Limb (tissue), 2 donors: Measurements from ENCODE around the gene PKIB.

Source experiments
- DNase-seq, 2 donors: peaks; one replicate each; pipeline ENCODE4 v3.0.0-alpha.2; 2016; ENCODE audit errors: extremely low spot score in 2 of 2

PKIB gene

DNA sequence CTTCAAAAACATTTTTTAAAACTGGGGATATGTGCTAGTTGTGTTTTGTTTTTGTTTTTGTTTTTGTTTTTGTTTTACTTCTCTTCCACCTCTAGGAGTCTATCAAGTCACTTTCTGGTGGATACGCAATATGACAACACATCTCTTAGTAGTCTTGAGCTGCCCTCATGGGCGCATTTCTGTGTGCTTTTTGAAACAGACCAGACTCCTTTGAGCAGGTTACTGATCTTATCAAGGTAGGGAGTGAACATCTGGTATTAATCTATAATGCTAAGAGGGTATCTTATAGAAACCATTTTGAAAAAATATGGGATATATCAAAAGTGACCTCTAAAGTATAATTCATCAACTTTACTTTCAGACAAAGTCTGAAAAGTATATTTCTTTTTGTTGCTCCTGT is 56.2 kb downstream of the PKIB start:
- DNase-seq, result no peak

DNA sequence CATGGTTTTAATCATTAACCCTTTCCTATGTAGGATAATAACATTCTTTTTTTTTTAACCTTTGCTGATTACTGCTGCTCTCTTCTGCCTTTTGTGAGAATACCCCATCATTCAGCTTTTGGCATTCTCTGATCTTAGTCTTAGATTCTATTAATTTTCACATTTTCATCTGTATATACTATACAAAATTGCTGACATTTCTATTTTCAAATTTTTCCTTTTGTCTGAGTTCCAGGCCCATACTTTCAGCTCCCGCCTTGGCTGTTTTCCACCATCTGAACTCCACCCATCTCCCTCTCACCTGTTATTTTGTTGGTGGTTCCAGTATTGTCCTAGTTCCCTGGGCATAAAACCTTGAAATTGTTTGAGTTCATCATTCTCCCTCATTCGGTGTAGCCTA is 59.2 kb downstream of the PKIB start:
- DNase-seq, result no peak

DNA sequence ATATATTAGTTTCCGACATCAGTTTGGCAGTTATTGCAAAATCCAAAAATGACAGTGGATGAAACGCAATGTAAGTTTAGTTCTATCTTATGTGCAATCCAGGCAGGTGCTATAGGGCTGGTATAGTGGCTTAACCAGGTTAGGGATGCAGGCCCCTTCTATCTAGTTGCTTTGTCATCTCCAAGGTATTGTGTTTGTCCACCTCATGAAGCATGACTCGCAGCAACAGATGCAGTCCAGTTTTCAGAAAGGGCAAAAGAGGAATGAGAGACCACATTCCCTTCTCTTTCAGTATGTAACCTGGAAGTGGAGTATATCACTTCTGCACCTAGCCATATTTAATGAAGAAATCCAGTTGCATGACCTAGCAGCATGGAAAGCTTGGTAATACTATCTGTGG is 59.7 kb downstream of the PKIB start:
- DNase-seq, result no peak

DNA sequence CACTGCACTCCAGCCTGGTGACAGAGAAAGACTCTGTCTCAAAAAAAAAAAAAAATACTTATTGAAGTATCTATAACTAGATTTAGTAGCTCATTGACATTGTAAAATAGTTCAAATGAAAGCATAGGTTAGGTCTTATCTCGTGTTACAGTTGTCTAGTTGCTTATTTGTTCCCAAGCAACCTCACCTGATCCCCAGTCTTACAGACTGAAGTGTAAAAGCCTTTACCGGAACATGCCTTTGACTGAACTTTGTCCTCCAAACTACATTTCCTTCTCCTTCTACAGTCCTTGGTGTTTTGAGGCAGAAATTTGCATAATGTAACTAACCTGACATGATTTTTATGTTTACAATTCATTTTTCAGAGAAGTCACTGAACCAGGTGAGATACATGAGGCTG is 61.0 kb downstream of the PKIB start:
- DNase-seq, result no peak

DNA sequence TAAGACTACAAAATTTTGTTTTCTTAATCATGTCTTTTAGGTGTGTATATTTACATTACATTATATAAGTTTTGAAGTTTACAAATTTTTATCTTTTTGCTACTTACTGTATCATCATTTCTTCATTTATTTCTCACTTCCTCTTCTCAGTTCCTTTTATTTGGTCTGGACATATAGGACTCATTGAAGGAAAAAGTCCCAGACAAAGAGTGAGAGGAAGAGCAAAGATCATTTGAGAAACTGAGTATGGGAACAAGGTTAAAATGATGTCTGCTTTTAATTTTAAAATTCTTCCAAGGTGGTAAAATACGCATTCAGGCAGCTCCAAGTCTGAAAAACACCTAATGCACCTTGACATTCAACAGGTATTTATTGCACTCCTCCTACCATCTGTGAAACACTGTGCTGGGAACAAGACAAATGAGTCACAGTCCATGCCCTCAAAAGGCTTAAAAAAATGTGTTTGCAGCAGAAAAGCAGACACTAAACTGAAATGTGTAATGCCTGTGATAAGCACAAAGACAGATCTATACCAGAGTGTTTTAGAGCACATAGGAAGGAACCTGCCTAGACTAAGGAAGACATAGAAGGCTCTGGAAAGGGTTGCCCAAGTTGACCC is 63.2 kb downstream of the PKIB start:
- no peak for DNase-seq

DNA sequence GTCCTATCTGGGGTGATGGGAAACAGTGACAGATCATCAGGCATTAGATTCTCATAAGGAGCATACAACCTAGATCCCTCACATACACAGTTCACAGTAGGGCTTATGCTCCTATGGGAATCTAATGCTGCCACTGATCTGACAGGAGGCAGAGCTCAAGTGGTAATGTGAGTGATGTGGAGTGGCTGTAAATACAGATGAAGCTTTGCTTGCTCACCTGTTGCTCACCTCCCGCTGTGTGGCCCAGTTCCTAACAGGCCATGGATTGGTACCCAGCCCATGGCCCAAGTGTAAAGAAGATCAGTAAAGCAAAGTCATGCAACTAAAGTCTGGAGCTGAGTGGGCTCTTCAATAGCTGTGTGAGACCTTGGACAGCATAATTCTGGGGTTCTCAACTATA is 65.9 kb downstream of the PKIB start:
- DNase-seq, result no peak

DNA sequence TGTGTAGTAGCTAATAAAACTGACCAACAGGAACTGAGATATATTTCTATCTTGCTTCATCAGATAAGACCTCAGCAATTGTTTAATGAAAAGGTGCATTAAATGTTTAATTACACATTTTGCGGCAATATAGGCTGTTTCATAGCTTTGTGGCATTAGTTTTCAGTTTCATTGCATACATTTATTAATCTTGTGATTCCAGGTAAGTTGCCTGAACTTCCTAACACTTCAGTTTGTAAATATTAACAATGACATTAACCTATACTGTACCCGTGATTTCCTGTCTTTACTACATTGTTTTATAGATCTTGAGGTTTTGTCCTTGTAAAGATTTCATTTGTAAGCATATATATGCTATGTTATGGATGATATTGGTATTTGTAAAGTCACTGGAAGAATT is 66.5 kb downstream of the PKIB start:
- DNase-seq, result no peak

DNA sequence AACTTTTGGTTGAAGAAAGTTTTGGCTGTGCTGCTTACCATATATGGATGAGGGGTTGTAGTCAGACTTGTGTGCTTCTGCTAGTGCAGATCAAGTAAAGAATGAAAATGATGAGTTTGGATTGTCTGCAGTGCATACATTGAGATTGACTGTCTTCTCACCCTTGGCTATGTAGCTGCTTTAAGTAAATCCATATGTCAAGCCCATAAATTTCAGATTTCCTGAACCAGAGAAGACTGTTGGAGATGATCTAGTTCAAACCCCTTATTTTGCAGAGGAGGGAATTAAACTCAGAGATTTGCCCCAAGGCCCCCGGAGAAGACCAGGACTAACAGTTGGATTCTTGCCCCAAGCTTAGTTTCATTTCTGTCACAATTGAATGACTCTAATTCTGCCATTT is 67.2 kb downstream of the PKIB start:
- no peak for DNase-seq

DNA sequence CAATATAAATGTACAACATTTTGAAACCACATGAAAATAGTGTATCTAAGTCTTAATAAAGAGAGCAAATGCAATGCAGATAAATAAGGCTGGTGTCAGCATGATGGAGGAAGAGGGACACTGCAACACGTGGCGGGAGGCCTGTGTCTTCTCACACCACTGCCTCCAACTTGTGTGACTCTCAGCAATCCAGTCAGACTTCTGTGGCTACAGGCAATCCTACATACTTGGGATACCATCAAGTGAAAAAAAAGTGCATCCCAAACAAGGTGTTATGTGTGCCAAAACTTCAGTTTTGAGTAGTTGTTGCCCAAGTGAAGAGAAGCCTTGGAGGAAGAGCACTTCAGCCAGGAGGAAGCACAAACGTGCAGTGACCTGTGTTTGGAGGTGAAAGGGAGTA is 68.6 kb downstream of the PKIB start:
- DNase-seq, result no peak

DNA sequence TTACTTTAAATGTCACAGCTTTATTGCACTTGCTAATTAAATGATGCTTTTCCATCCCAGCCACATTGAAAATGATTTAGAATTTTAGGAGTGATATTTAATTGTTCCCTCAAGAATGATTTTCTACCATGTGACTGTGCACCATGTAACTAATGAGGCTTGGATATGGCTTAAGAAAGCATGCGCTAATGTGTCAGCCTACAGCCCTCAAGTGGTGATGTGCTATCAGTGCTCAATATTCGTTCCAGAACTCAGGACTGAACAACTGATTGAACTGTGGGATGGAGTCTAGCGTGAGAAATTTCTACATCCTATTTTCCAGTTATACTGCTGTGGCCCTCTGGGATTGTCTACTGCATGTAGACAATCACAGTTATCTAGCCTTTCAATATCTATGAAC is 71.5 kb downstream of the PKIB start:
- DNase-seq, result no peak

DNA sequence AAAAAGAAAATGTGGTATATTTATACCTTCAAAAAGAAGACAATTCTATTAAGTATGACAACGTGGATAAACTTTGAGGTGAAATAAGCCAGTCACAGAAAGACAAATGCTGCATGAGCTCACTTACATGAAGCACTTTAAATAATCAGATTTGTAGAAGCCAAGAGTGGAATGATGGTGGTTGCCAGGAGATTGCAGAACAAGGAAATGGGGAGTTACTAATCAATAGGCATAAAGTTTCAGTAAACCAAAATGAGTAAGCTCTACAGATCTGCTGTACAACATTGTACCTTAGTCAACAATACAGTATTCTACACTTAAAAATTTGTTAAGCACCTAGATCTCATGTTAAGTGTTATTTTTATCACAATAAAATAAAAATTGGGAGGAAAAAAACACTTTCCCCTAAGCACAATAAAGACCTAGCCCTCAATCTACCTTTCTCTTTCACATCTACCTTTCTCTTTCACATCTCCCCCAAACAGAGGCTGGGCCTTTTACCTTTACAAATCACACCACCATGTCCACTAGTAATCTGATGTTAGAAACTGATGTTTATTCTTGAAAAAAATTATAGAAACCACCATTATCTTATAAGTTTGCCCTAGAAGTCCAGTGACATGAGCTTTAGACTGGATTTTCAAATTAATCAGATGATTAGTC is 73.9 kb downstream of the PKIB start:
- no peak for DNase-seq

DNA sequence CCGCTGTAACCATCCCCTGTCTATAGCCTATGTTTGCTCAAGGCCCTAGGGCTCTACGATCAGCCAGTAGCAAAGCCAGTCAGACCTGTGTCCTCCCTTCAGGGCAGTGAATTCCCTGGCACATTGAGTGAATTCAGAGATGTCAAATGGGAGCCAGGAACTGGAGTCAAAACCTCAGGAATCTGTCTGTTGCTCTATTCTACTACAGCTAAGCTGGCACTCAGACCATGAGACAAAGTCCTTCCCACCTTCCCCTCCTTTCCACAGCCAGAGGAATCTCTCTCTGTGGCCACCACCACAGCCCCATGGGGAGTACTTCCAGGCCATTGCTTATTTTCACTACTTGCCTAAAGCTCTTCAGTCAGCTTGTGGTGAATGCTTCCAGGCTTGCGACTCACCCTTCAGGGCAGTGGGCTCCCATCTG is 82.0 kb downstream of the PKIB start:
- no peak for DNase-seq

DNA sequence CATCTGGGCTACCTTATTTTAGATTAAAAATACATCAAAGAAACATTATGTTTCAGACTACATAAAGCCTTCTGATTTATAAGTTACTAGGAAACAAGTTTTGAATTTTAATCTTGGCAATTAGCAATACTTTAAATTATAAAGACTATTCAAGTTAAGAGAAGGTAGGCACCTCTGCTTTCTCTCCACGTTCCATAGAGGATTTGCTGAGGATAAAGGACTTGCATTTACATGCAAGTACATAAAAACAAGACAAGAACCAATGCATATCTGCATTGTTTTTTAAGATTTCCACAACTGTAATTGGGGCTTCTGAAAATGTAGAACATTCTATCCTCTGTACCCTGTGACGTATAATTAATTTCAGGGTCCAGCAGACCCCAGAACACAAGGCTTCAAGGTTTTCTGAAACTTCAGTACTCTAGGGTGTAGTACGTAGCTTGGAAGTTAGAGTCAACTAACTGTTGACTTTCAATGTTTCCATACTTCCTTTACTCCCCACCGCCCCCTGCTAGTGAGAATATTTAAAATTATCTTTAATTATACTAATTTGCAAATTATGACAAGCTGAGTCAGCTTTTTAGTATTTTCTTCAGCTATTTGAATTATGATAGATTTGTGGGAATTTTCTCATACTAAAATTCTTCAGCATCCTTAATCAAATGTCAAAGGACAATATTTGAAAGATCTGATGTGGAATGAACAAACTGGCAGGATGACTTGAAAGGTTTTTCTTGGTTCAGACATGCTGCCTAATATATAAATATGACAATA is 82.8 kb downstream of the PKIB start:
- DNase-seq, result no peak

DNA sequence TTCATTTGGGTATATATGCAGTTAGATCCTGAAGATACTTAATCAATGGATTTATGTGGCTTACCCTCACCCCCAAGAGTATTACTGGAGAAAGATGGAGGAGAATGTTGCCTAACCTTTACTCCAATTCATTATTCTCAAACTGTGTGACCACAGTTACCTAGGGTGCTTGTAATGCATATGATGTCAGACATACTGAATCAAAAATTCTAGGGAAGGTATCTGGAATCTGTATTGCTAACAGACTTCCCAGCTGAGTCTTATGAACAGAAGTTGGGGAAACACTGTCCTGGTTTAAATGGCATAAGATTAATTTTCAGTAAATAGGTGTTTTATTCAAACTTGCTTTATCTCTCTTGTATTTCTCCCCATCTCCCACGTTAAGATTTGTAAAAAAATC is 83.9 kb downstream of the PKIB start:
- DNase-seq, result no peak

DNA sequence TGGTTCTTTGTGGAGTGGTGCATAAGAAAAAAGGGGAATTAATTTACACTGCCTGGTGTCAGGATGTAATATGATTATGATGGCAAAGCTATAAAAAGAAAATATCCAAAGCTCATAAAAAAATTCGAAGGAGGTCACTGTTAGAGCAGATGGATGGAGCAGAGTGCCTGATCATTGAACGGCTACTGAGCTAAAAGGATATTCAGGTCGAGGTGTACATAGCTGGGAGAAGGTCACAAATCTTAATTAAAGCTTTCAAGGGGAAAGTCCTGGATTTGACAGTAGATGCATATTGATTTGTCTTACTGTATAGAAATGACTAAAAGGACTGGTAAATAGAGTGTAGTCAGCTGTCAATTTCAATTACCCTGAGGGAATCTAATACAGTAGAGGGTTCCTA is 84.4 kb downstream of the PKIB start:
- DNase-seq, result no peak

DNA sequence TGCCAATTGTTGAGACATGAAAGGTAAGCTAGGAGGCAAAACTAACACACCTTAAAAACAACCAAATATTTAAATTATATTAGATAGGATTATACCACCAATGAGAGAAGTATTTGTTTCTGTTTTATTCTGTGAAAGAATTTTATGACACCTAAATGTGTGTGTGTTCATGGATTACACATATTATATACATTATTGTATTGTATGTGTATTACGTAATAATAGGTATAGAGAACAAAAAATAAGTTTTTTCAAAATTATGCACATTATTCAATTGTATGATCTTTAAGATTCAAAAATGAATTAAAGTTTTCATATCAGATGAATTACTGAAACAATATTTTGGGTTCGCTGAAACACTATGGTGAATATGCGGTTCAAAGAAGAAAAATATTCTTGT is 85.0 kb downstream of the PKIB start:
- DNase-seq, result no peak

DNA sequence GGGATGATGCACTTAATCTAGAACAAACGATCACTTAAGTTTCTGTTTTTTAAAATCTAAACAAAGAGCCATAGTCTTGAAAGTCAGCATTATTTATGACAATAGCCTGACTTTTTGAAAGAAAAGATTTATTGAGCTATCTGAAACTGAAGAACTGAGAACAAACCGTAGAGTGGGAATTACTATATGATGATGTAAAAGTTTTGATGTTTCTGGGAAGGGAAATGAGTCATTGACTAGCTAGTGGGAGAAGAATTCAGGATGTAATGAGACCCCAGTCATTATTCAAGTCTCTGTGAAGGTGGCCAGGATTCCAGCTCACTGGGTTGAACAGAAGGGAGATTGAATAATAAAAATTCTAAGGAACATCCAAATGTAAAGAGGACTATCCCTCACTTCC is 85.9 kb downstream of the PKIB start:
- no peak for DNase-seq

DNA sequence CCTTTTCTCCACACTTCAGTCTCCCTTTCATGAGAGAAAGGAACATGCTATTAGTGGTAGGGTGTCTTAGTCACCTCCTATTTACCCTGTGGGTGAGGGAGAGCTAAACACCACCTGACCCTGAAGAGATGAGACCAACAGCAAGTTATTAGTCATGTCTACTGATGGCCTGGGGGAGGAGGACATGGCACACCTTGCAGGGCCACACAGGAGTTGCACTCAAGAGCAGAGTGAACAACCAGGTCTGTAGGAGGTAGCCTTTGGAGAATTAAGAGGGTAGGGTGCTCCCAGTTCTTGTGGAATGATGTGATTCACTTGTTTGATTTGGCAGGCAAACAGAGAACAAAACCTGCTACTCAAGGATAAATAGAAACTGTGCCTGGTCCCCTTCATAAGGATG is 86.6 kb downstream of the PKIB start:
- no peak for DNase-seq

DNA sequence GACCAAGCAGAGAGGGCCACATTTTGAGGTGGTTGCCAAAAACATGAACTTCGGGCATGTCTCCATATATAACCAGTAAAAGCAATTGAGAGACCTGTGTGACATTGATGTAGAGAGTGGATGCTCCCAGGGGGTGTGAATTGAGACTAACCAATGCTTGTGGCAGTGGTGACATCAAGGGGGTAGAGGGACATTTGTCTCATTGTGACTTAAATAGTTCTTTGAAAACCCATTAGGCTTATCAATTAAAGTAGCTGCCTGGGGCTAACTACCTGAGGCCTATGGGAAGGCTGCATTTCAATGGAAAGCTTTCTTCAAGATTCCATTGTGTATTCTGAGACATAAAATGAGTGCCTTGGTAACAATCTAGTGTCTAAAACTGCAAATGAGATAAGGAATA is 87.3 kb downstream of the PKIB start:
- DNase-seq, result no peak

DNA sequence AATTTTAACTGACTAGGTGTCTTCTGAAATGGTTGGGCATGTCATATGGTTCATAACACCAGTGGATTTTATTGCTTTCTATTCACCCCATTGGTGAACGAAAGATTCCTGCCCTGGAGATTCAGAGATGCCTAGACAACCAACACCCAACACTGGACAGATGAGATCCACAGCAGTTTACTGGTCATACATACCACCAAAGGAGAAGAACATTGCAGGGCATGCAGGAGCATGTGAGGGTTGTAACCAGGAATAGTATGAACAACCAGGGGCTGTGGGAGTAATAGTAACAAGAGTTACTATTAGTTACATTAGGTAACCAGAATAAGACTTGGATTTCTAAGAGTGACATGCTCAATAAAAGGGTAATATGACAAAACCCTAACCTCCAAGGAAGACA is 91.5 kb downstream of the PKIB start:
- DNase-seq, result no peak

DNA sequence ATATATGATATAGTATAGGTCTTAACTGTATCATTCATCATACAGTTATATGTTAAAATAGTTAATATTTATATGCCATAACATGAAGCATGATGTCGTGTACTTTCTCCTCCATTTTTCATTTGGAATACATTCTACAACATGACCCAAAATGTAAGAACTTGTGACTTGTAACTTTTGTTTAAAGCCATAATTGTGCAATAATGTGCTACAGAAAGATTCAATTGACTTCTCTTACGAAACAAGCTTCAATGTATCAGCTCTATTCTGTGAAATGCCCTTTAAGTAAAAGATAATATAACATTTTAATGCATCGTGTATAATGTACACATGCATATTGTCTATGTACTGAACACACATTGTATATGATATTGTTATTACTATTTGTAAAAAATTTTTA is 92.6 kb downstream of the PKIB start:
- no peak for DNase-seq

DNA sequence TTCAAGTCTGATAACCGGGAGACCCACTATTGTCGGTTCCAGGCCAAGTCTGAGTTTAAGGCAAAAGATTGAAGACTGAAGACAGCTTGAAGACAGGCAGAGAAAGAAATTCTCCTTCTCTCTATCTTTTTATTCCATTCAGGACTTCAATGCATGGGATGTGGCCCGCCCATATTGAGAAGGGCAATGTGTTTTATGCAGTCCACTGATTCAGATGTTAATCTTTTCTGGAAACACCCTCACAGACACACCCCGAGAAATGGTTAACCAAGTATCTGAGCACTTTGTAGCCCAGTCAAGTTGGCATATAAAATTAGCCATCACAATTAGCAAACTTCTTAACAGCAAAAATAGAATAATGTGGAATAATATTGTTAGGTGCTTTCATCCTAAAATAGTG is 93.9 kb downstream of the PKIB start:
- DNase-seq, result no peak

DNA sequence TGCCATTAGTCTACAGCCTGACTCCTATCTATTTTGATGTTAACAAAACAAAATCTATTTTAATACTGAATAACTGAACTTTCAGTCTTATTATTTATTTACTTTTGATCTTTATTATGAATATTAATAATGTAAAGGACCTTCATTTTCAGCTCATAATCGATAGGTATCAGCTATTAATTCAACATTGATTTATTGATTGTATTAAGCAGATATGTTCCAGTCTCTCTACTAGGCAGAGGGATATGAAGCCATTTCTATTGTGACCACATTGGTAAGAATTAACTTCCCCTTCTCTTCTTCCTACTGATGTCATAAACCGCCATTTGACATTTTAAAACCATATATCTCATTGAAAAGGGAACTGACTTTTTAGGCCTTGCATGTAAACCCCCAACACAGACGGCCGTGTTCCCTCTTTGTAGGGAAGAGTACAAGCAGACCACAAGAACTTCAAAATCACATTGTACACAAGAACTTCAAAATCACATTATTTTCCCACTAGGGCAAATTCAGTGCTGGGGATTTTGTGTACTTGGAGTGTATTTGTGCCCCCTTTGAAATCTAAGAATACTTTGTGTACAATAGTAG is 99.8 kb downstream of the PKIB start:
- DNase-seq, result no peak
